NCI-H1694 (cell line): ENCODE measurements around the gene ZNF593OS.

ENCODE experiments used
- DNase-seq: peaks from one replicate; lab custom pipeline; 2025; lab: John Stamatoyannopoulos, UW

Gene ZNF593OS

GRCh38 chr1:26126321-26127084 is 45.1 kb downstream of the ZNF593OS start:
- DNase-seq: no peak

- DNase-seq: no peak
Measured at GRCh38 chr1:26125946-26126320, 45.7 kb downstream of the ZNF593OS start.

- DNase-seq: no peak
Measured at GRCh38 chr1:26125382-26125781, 46.2 kb downstream of the ZNF593OS start.

- no peak for DNase-seq
Measured at GRCh38 chr1:26124418-26125331, 47.0 kb downstream of the ZNF593OS start.

- no peak for DNase-seq
Measured at GRCh38 chr1:26122988-26123973, 48.4 kb downstream of the ZNF593OS start.

GRCh38 chr1:26121854-26122773 is 49.5 kb downstream of the ZNF593OS start:
- no peak for DNase-seq

- DNase-seq: no peak
Measured at GRCh38 chr1:26119892-26120608, 51.6 kb downstream of the ZNF593OS start.
